ENCODE results near the gene EML1.

Gene EML1

GRCh38 chr14:99805757-99806439, 12.7 kb downstream of the EML1 start:
- DNase-seq (ENCODE audit: low spot score) = no peak

GRCh38 chr14:99806836-99807235, 13.6 kb downstream of the EML1 start:
- DNase-seq (ENCODE audit: low spot score) = no peak

GRCh38 chr14:99807413-99808153, 14.4 kb downstream of the EML1 start:
- DNase-seq (ENCODE audit: low spot score) = no peak

- no peak for DNase-seq (ENCODE audit: low spot score)
Observed at GRCh38 chr14:99808154-99808505, 14.9 kb downstream of the EML1 start.

- DNase-seq (ENCODE audit: low spot score) = no peak
Observed at GRCh38 chr14:99808515-99808914, 15.3 kb downstream of the EML1 start.

- peak; percentile 63 for DNase-seq (ENCODE audit: low spot score)
Observed at GRCh38 chr14:99809360-99809759, 16.1 kb downstream of the EML1 start.

DNA sequence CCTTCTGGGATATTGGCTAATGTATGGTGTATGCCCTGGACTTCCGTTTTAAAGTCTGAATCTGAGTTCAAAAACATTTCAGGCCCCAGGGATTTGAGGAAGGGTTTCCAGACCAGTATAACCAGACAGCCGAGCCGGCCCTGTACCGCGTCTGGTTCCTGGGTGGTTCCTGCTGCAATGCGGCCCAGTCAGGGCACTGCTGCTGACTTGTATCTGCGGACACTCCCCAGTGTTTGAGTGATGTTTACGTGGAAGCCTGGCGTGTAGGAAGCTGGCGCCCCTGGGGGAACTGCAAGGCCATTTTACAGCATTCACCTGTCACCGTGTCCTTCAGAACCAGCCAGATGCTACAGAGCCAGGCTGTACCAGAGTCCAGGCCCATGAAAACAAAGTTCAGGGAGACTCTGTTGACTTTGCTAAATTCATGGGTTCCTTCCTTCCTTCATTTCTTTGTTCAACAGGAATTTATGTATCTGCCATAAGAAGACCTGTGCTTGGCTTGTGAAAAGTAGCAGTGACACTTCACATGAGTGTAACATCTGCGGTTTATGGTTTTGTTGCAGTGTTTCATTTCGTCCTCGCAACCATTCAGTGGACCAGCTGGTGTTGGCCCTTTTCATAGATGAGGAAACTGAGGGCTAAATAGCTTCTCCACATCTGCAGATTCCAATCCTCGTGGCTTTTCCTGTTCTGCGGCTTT, 16.8 kb downstream of the EML1 start:
- no peak for DNase-seq (ENCODE audit: low spot score)

- DNase-seq (ENCODE audit: low spot score) = no peak
Observed at GRCh38 chr14:99810559-99810874, 17.3 kb downstream of the EML1 start.

GRCh38 chr14:99812096-99812750, 19.0 kb downstream of the EML1 start:
- no peak for DNase-seq (ENCODE audit: low spot score)

DNA sequence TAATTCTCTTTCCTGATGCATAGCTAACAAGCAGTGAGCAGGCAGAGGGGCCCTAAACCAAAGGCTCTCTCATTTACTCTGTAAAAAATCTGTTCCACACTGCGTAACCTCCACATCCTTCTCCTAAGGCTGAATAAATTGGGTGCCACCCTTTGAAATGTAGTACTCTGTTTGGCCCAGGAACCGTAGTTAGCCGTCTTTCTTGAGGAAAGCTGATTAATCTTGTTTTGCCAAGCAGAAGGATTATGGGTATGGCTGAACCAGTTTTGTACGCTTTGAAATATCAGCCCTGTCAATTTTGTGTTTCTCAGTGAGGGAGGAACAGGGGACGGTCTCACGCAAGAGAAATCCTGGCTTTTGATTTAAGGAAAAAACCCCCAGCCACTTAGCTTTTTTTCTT, 19.7 kb downstream of the EML1 start:
- no peak for DNase-seq (ENCODE audit: low spot score)

DNA sequence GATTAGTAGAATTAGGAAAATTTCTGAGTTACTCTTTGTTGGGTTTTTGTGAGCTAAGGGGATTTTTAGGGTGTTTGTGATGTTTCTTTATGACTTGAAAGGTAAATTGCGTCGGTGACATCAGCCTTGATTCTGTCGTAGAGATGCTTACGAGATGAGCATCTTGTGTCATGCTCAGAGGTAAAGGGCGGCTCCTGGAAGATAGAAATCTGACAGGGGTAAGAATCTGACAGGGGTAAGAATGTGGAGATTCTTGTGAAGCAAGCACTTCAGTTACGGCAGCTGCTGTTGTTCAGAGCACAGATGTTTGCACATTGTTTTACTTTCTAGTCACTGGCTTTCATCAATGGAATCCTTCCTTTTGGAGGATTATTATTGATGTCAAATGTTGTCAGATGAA, 22.5 kb downstream of the EML1 start:
- DNase-seq (ENCODE audit: low spot score) = no peak

- no peak for DNase-seq (ENCODE audit: low spot score)
Observed at GRCh38 chr14:99816217-99816616, 23.0 kb downstream of the EML1 start.

DNA sequence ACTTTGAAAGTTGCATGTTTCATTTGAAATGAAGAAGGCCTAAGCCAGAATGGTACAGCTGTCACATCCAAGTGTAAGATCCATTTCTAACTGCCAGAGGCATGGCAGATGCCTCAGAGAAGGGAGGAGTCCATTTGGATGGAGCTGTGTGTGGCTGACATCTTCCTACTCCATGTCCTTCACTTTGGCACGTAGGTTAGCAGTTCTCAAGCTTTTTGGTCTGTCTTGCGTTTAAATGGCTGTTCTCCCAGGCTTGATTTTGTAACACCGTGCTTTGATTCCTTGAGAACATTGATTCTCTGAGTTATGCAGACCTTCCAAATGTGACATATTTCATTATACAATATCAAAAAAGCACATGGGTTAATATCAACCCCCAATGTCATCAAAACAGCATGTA, 23.4 kb downstream of the EML1 start:
- DNase-seq (ENCODE audit: low spot score) = no peak

- no peak for DNase-seq (ENCODE audit: low spot score)
Observed at GRCh38 chr14:99817331-99817730, 24.1 kb downstream of the EML1 start.

DNA sequence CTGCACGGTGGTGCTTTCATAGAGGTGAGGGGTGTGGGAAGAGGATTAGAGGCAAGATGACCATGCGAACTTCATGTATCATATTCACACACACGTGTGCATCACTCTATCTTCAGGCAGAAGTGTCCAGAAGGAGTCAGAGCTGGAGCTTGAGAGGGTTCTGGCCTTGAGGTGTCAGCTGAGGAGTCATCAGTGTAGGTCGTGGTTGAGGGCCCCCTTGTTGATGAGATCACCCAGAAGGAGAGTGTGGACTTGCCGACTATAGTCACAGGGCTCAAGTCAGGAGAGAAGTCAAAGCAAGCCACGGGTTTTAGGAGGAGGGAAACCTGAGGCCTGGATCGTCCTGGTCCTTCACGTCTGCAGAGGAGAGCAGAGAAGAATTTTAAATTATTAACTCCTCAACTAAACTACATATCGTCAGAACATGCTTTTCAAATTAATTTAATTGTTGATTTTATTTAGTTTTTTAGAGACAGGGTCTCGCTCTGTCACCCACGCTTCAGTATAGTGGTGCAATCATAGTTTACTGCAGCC, 25.4 kb downstream of the EML1 start:
- no peak for DNase-seq (ENCODE audit: low spot score)

DNA sequence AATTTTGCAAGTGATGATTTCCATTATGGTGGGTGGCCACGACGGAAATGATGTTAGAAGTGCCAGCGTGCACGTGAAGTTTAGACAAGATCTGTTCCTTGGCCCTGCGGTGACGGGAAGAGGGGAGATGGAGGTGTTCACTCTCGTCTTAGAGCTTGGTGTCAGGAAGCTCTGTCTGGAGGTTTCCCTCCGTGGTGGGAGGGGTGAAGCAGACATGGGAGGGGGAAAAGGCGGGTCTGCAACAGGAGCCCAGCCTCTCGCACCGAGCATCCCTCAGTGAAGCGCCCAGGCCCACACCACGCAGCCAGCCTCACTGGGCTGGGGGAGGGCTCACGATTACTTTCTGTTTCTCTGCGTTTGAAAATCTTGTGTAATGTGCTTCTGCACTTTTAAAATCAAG, 26.3 kb downstream of the EML1 start:
- no peak for DNase-seq (ENCODE audit: low spot score)

- no peak for DNase-seq (ENCODE audit: low spot score)
Observed at GRCh38 chr14:99820702-99821331, 27.6 kb downstream of the EML1 start.

- no peak for DNase-seq (ENCODE audit: low spot score)
Observed at GRCh38 chr14:99821519-99822508, 28.6 kb downstream of the EML1 start.

DNA sequence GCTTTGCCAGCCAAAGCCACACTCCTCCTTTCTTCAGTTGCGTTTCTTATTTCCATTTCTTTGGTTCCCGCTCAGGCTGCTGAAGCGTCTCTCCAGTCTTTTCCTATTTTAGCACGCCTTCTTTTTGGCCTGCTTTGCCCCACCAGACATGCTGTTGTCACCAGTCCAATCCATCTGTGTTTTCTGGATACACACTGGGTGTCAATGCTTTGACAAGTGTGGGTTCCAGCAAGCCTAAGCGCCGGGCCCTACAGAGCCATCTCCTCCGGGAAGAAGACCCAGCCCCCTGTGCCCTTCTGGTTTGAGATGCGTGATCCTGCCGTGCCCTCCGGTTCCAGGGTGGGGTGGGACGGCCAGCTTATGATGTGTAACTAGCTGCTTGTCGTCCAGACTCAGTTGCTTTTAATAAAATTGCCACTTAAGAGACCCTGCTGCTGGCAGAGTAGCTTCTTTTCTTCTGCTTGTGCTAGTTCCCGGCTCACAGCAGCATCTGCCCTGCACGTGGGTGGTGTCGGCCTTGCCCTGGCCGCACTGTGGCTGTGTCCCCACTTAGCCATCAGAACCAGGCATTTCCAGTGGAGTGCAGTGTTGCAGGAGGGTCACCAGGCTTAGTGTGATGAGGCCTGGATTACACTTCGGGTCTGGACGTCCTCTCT, 29.7 kb downstream of the EML1 start:
- DNase-seq (ENCODE audit: low spot score) = no peak

GRCh38 chr14:99824776-99825175, 31.6 kb downstream of the EML1 start:
- no peak for DNase-seq (ENCODE audit: low spot score)
